ENCODE results near the gene KNSTRN. TPM values are rescaled to one million over a fixed set of nuclear protein-coding genes. Genes with fewer than 3 reads are reported as not detected.

Gene KNSTRN
- total and polyA plus RNA-seq, 2 of the 8 experiments (the other 6 are each of a cell fraction or from before 2014, with no cell fraction given): 25.1 to 79.4 TPM

GRCh38 chr15:40369474-40369869 lies 13.0 kb upstream of the KNSTRN start:
- no peak overlapping the region for H2AK5ac ChIP-seq (ENCODE audit: low read depth, low read length)
- no peak overlapping the region for H3K23ac ChIP-seq (ENCODE audit: insufficient read length)
- H3K79me1 ChIP-seq (ENCODE audit: low read depth, low read length): no peaks in the 10 kb centered on the region
- H4K8ac ChIP-seq (ENCODE audit: extremely low read depth, insufficient read depth, low read length): no peak overlapping the region
- CTCF ChIA-PET (ENCODE audit: partially characterized antibody): interaction anchor here (0.6 to 13.4 kb wide), 18 partner anchors 8 to 95 kb away, joined by 3 to 452 read pairs (median 5); partner anchors contain the start of genes CCDC9B, DISP2, KNSTRN and PHGR1
- H3K79me2 ChIP-seq (ENCODE audit: control insufficient read depth in 1 of 2, insufficient read depth in 2 of 2, low read length in 2 of 2): no peaks in the 10 kb centered on the region
- FAIRE-seq (no peak), DNase-seq (ENCODE audit: low read depth in 1 of 2, low spot score in 2 of 2) (no peak)
- H4K20me1 ChIP-seq (replicated peaks in 1 of 2; ENCODE audit: control insufficient read depth in 1 of 2, insufficient read depth in 2 of 2, low read length in 2 of 2): peaks cover 0 to 1% of the 10 kb centered on the region in 2 experiments
- peaks cover 5 to 27% (median 23%) of the 10 kb centered on the region in 4 experiments for H3K27me3 ChIP-seq (replicated peaks in 1 of 4; ENCODE audit: control insufficient read depth in 3 of 4, extremely low read depth in 1 of 4, insufficient read depth in 3 of 4, low read length in 3 of 4)
- no peak overlapping the region for H3K14ac ChIP-seq (ENCODE audit: insufficient read length)
- no peak overlapping the region for H2AFZ ChIP-seq (ENCODE audit: low read length)
- H3K4me2 ChIP-seq (ENCODE audit: insufficient read depth in 1 of 2, low read depth in 2 of 2, low read length in 2 of 2): no peak overlapping the region
- H4K91ac ChIP-seq (replicated peaks; ENCODE audit: insufficient read length, low read length): no peak overlapping the region
- peaks cover 0 to 8% of the 10 kb centered on the region in 2 experiments; a peak in 1 of 4 replicates for H3K9me3 ChIP-seq (ENCODE audit: insufficient read depth in 2 of 2, low read depth in 1 of 2, low read length in 1 of 2)
- H3K27ac ChIP-seq (ENCODE audit: low read depth, low read length): no peak overlapping the region
- H3K56ac ChIP-seq (replicated peaks; ENCODE audit: insufficient read length, low read depth, low read length): no peak overlapping the region
- no peak overlapping the region for H3K18ac ChIP-seq (ENCODE audit: extremely low read depth, low read length)
- no peak overlapping the region for H2BK120ac ChIP-seq (replicated peaks; ENCODE audit: low read depth, low read length)
- H3K4me3 ChIP-seq (ENCODE audit: extremely low read depth in 1 of 4, insufficient read depth in 2 of 4, low read depth in 3 of 4, low read length in 4 of 4): no peak overlapping the region
- H3K4ac ChIP-seq (replicated peaks; ENCODE audit: insufficient read length, low read depth, low read length): no peak overlapping the region
- no peak overlapping the region for H2BK15ac ChIP-seq (ENCODE audit: low read length)
- H2BK5ac ChIP-seq (ENCODE audit: low read depth, low read length): no peak overlapping the region
- H3K36me3 ChIP-seq (ENCODE audit: control insufficient read depth in 2 of 4, insufficient read depth in 4 of 4, low read length in 3 of 4): no peaks in the 10 kb centered on the region
- H4K5ac ChIP-seq (ENCODE audit: insufficient read length, low read depth, low read length): no peak overlapping the region
- H3K23me2 ChIP-seq (ENCODE audit: low read depth, low read length): peaks cover 1% of the 10 kb centered on the region
- no peak overlapping the region for H2BK12ac ChIP-seq (ENCODE audit: low read depth, low read length)
- no peak overlapping the region for H2BK20ac ChIP-seq (ENCODE audit: low read length)
- H3K4me1 ChIP-seq (replicated peaks in 1 of 4; ENCODE audit: control insufficient read depth in 3 of 4, insufficient read depth in 4 of 4, low read length in 3 of 4): peaks cover 3 to 6% (median 4%) of the 10 kb centered on the region in 4 experiments; a peak in 4 of 7 replicates
- 92% methylated on average over 7 of the region's 10 CpGs; no CpG with 5 or more reads in 1 of the 2 experiments for WGBS, 2 experiments (ENCODE audit: extremely low coverage in 1 of 2, insufficient coverage in 1 of 2, insufficient read length in 1 of 2, insufficient replicate concordance in 2 of 2, low coverage in 1 of 2, low lambda C conversion rate in 2 of 2, missing lambda C conversion rate in 1 of 2)
- POLR2A ChIA-PET (ENCODE audit: partially characterized antibody): interaction anchor here (0.9 to 4.1 kb wide), 7 partner anchors 11 to 66 kb away, joined by 3 to 24 read pairs (median 4); partner anchors contain the start of gene KNSTRN
- H3K9ac ChIP-seq (replicated peaks in 1 of 4; ENCODE audit: extremely low read depth in 1 of 4, low read depth in 3 of 4, low read length in 3 of 4): no peak overlapping the region
- TF ChIP-seq MAFK (IDR thresholded peaks at IDR 0.05; ENCODE audit: low read depth, low read length) (no peak), SIRT6 (IDR thresholded peaks at IDR 0.05; ENCODE audit: low read length) (no peak), MAX (IDR thresholded peaks at IDR 0.05) (no peak), BCL11A (IDR thresholded peaks at IDR 0.05; ENCODE audit: low read depth in 2 of 2, low read length in 2 of 2) (no peak), CTBP2 (IDR thresholded peaks at IDR 0.05; ENCODE audit: borderline replicate concordance, insufficient read depth, insufficient read length, low read length) (no peak), TEAD4 (IDR thresholded peaks at IDR 0.05; ENCODE audit: low read depth, low read length) (no peak), CHD2 (IDR thresholded peaks at IDR 0.05; ENCODE audit: low read length) (no peak), ATF2 (IDR thresholded peaks at IDR 0.05; ENCODE audit: low read length) (no peak), RFX5 (IDR thresholded peaks at IDR 0.05; ENCODE audit: borderline replicate concordance, low read depth, low read length) (no peak), EGR1 (IDR thresholded peaks at IDR 0.05; ENCODE audit: borderline replicate concordance, low read depth, low read length) (no peak), TCF12 (IDR thresholded peaks at IDR 0.05; ENCODE audit: low read depth, low read length) (no peak), SIN3A (conservative IDR thresholded peaks at IDR 0.05 in 1 of 2, IDR thresholded peaks at IDR 0.05 in 1 of 2; ENCODE audit: low read depth in 1 of 2, low read length in 2 of 2) (no peak)

Data from H1 (cell line).